Parathyroid adenoma (tissue), 2 donors: Measurements from ENCODE around the gene OSBPL9.

Experiments used
- H2AFZ ChIP-seq: fragments of 300-600 bp; sonication (generic); one replicate; pipeline ENCODE4 v1.7.0; 2017; ENCODE audit warnings: antibody characterized with exemption, mild to moderate bottlenecking
- H3K27ac ChIP-seq: fragments of 300-600 bp; sonication (generic); one replicate; pipeline ENCODE4 v1.7.0; 2017
- H3K27me3 ChIP-seq: fragments of 300-600 bp; sonication (generic); one replicate; pipeline ENCODE4 v1.7.0; 2017; ENCODE audit warnings: low read length; ENCODE audit not compliant: control insufficient read depth, insufficient read depth
- H3K36me3 ChIP-seq: fragments of 300-600 bp; sonication (generic); one replicate; pipeline ENCODE4 v1.7.0; 2017; ENCODE audit warnings: low read length; ENCODE audit not compliant: control insufficient read depth, insufficient read depth
- H3K4me1 ChIP-seq: fragments of 300-600 bp; sonication (generic); one replicate; pipeline ENCODE4 v1.7.0; 2017; ENCODE audit warnings: control low read depth
- H3K4me2 ChIP-seq: fragments of 300-600 bp; sonication (generic); one replicate; pipeline ENCODE4 v1.7.0; 2017; ENCODE audit warnings: low read length
- H3K4me3 ChIP-seq: fragments of 300-600 bp; sonication (generic); one replicate; pipeline ENCODE4 v1.7.0; 2017; ENCODE audit warnings: low read depth, low read length
- H3K79me2 ChIP-seq: fragments of 300-600 bp; sonication (generic); one replicate; pipeline ENCODE4 v1.7.0; 2017; ENCODE audit warnings: control low read depth
- H3K9ac ChIP-seq: fragments of 300-600 bp; sonication (generic); one replicate; pipeline ENCODE4 v1.7.0; 2017; ENCODE audit warnings: mild to moderate bottlenecking
- H3K9me3 ChIP-seq: fragments of 300-600 bp; sonication (generic); one replicate; pipeline ENCODE4 v1.7.0; 2017; ENCODE audit warnings: low read length; ENCODE audit not compliant: control insufficient read depth
- CTCF ChIP-seq: fragments of 300-600 bp; sonication (generic); IDR thresholded peaks from one replicate; pipeline ENCODE4 v1.7.0; 2017; ENCODE audit warnings: antibody characterized with exemption, mild to moderate bottlenecking
- donor health status: primary hyperparathyroidism.

OSBPL9 gene

GRCh38 chr1:51621841-51622454 lies 5.1 kb downstream of the OSBPL9 start:
- Histone ChIP-seq H3K27me3 (no peaks in the 10 kb centered on the region), H2AFZ (no peak overlapping the region), H3K4me2 (no peak overlapping the region), H3K9me3 (no peaks in the 10 kb centered on the region), H3K4me1 (no peaks in the 10 kb centered on the region), H3K27ac (no peak overlapping the region), H3K4me3 (no peak overlapping the region), H3K79me2 (no peaks in the 10 kb centered on the region), H3K9ac (no peak overlapping the region), H3K36me3 (no peaks in the 10 kb centered on the region)
- TF ChIP-seq CTCF = no peak

GRCh38 chr1:51622455-51622913 lies 5.6 kb downstream of the OSBPL9 start:
- Histone ChIP-seq H3K4me1 (no peaks in the 10 kb centered on the region), H3K9ac (no peak overlapping the region)

DNA sequence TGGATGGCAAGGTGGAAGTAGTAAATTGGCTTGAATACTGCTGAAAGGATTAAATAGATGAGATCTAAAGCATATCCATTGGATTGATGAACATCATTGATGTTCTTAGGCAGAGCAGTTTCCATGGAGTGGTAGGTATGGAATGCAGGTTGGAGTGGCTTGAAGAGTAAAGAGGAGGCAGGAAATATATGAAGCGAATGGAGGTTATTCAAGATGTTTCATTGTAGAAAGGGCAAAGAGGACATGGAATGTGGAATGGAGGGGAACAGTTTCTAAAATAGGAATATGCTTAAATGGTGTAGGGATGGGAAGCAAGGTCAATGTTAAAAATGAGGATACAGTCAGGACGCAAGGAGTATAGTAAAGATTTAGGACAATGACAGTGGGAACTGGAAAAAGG lies 6.1 kb downstream of the OSBPL9 start:
- H3K9me3 ChIP-seq = no peaks in the 10 kb centered on the region
- H3K27me3 ChIP-seq = no peaks in the 10 kb centered on the region
- H3K4me3 ChIP-seq = no peak overlapping the region
- H3K36me3 ChIP-seq = no peaks in the 10 kb centered on the region
- no peak for TF ChIP-seq CTCF
- no peaks in the 10 kb centered on the region for H3K79me2 ChIP-seq
- no peak overlapping the region for H3K4me2 ChIP-seq
- no peak overlapping the region for H3K9ac ChIP-seq
- H3K4me1 ChIP-seq = no peaks in the 10 kb centered on the region
- H3K27ac ChIP-seq = no peak overlapping the region
- no peak overlapping the region for H2AFZ ChIP-seq

More at GRCh38 chr1:51622455-51622913, 5.6 kb downstream of the OSBPL9 start:
- no peak overlapping the region for H2AFZ ChIP-seq
- H3K27ac ChIP-seq = no peak overlapping the region
- no peaks in the 10 kb centered on the region for H3K9me3 ChIP-seq
- no peak for TF ChIP-seq CTCF
- H3K36me3 ChIP-seq = no peaks in the 10 kb centered on the region
- no peaks in the 10 kb centered on the region for H3K27me3 ChIP-seq
- H3K4me2 ChIP-seq = no peak overlapping the region
- no peak overlapping the region for H3K4me3 ChIP-seq
- no peaks in the 10 kb centered on the region for H3K79me2 ChIP-seq

- TF ChIP-seq CTCF = no peak
- no peaks in the 10 kb centered on the region for H3K9me3 ChIP-seq
- H3K9ac ChIP-seq = no peak overlapping the region
- no peaks in the 10 kb centered on the region for H3K36me3 ChIP-seq
- no peak overlapping the region for H3K4me3 ChIP-seq
- no peak overlapping the region for H3K4me2 ChIP-seq
- H3K79me2 ChIP-seq = no peaks in the 10 kb centered on the region
- no peaks in the 10 kb centered on the region for H3K4me1 ChIP-seq
- no peak overlapping the region for H3K27ac ChIP-seq
- no peaks in the 10 kb centered on the region for H3K27me3 ChIP-seq
- no peak overlapping the region for H2AFZ ChIP-seq
These were observed 6.6 kb downstream of the OSBPL9 start for GRCh38 chr1:51623450-51623849.

- Histone ChIP-seq H3K4me1 (peaks cover 5% of the 10 kb centered on the region), H3K27me3 (no peaks in the 10 kb centered on the region), H2AFZ (no peak overlapping the region), H3K27ac (no peak overlapping the region), H3K9ac (no peak overlapping the region), H3K4me3 (no peak overlapping the region), H3K79me2 (no peaks in the 10 kb centered on the region), H3K9me3 (no peaks in the 10 kb centered on the region), H3K4me2 (no peak overlapping the region), H3K36me3 (no peaks in the 10 kb centered on the region)
- no peak for TF ChIP-seq CTCF
These were observed 8.0 kb downstream of the OSBPL9 start for GRCh38 chr1:51624855-51625254.
